Measurements from ENCODE around the gene RHEB.

GRCh38 chr7:151439855-151440798 is 79.6 kb downstream of the RHEB start, which contains the start of gene CRYGN:
- TF ChIP-seq CTCF (IDR thresholded peaks at IDR 0.05; ENCODE audit: low read depth, low read length) = no peak
- no peak for TF ChIP-seq POLR2A (IDR thresholded peaks at IDR 0.05; ENCODE audit: extremely low read depth, insufficient read length)
- TF ChIP-seq MYC (IDR thresholded peaks at IDR 0.05; ENCODE audit: low read depth, low read length) = no peak

All from NB4 (cell line).